Measurements from ENCODE around the gene PDLIM7.

Gene PDLIM7

GRCh38 chr5:177459819-177460628 lies 37.4 kb downstream of the PDLIM7 start:
- peaks cover 11% of the 10 kb centered on the region for H3K4me1 ChIP-seq (ENCODE audit: control insufficient read depth, insufficient read depth, low read length)
- H3K36me3 ChIP-seq (ENCODE audit: control insufficient read depth, insufficient read depth, low read length) = no peaks in the 10 kb centered on the region
- H3K4me3 ChIP-seq (ENCODE audit: low read length) = no peak overlapping the region
- no peaks in the 10 kb centered on the region for H3K9me3 ChIP-seq (ENCODE audit: control insufficient read depth, low read length)
- H3K27me3 ChIP-seq (ENCODE audit: control insufficient read depth, insufficient read depth, low read length) = no peaks in the 10 kb centered on the region
- H3K9ac ChIP-seq (ENCODE audit: low read length) = no peak overlapping the region

GRCh38 chr5:177459357-177459756 lies 38.0 kb downstream of the PDLIM7 start:
- Histone ChIP-seq H3K36me3 (ENCODE audit: control insufficient read depth, insufficient read depth, low read length) (no peaks in the 10 kb centered on the region), H3K4me1 (ENCODE audit: control insufficient read depth, insufficient read depth, low read length) (peaks cover 14% of the 10 kb centered on the region)

GRCh38 chr5:177458912-177459350 lies 38.5 kb downstream of the PDLIM7 start:
- Histone ChIP-seq H3K9ac (ENCODE audit: low read length) (no peak overlapping the region), H3K36me3 (ENCODE audit: control insufficient read depth, insufficient read depth, low read length) (no peaks in the 10 kb centered on the region), H3K4me1 (ENCODE audit: control insufficient read depth, insufficient read depth, low read length) (peaks cover 18% of the 10 kb centered on the region), H3K9me3 (ENCODE audit: control insufficient read depth, low read length) (no peaks in the 10 kb centered on the region), H3K4me3 (ENCODE audit: low read length) (no peak overlapping the region), H3K27me3 (ENCODE audit: control insufficient read depth, insufficient read depth, low read length) (no peaks in the 10 kb centered on the region)

More at GRCh38 chr5:177459357-177459756, 38.0 kb downstream of the PDLIM7 start:
- Histone ChIP-seq H3K9ac (ENCODE audit: low read length) (no peak overlapping the region), H3K4me3 (ENCODE audit: low read length) (no peak overlapping the region), H3K27me3 (ENCODE audit: control insufficient read depth, insufficient read depth, low read length) (no peaks in the 10 kb centered on the region), H3K9me3 (ENCODE audit: control insufficient read depth, low read length) (no peaks in the 10 kb centered on the region)

GRCh38 chr5:177457852-177458681 lies 39.3 kb downstream of the PDLIM7 start:
- Histone ChIP-seq H3K9me3 (ENCODE audit: control insufficient read depth, low read length) (no peaks in the 10 kb centered on the region), H3K9ac (ENCODE audit: low read length) (no peak overlapping the region), H3K4me1 (ENCODE audit: control insufficient read depth, insufficient read depth, low read length) (peaks cover 23% of the 10 kb centered on the region)

GRCh38 chr5:177456976-177457851 lies 40.2 kb downstream of the PDLIM7 start:
- peaks cover 7% of the 10 kb centered on the region for H3K27me3 ChIP-seq (ENCODE audit: control insufficient read depth, insufficient read depth, low read length)
- peaks cover 23% of the 10 kb centered on the region for H3K4me1 ChIP-seq (ENCODE audit: control insufficient read depth, insufficient read depth, low read length)
- H3K9me3 ChIP-seq (ENCODE audit: control insufficient read depth, low read length) = no peaks in the 10 kb centered on the region
- H3K9ac ChIP-seq (ENCODE audit: low read length) = no peak overlapping the region
- no peak overlapping the region for H3K4me3 ChIP-seq (ENCODE audit: low read length)
- H3K36me3 ChIP-seq (ENCODE audit: control insufficient read depth, insufficient read depth, low read length) = no peaks in the 10 kb centered on the region

More at GRCh38 chr5:177457852-177458681, 39.3 kb downstream of the PDLIM7 start:
- Histone ChIP-seq H3K27me3 (ENCODE audit: control insufficient read depth, insufficient read depth, low read length) (peaks cover 5% of the 10 kb centered on the region), H3K4me3 (ENCODE audit: low read length) (no peak overlapping the region), H3K36me3 (ENCODE audit: control insufficient read depth, insufficient read depth, low read length) (no peaks in the 10 kb centered on the region)

- Histone ChIP-seq H3K36me3 (ENCODE audit: control insufficient read depth, insufficient read depth, low read length) (no peaks in the 10 kb centered on the region), H3K4me3 (ENCODE audit: low read length) (no peak overlapping the region), H3K4me1 (ENCODE audit: control insufficient read depth, insufficient read depth, low read length) (peaks cover 23% of the 10 kb centered on the region), H3K27me3 (ENCODE audit: control insufficient read depth, insufficient read depth, low read length) (peaks cover 7% of the 10 kb centered on the region), H3K9ac (ENCODE audit: low read length) (no peak overlapping the region), H3K9me3 (ENCODE audit: control insufficient read depth, low read length) (no peaks in the 10 kb centered on the region)
These were observed 40.8 kb downstream of the PDLIM7 start for GRCh38 chr5:177456591-177456964.

GRCh38 chr5:177455661-177456590 lies 41.5 kb downstream of the PDLIM7 start:
- Histone ChIP-seq H3K27me3 (ENCODE audit: control insufficient read depth, insufficient read depth, low read length) (peaks cover 7% of the 10 kb centered on the region), H3K9ac (ENCODE audit: low read length) (peak overlapping the region; percentile 57), H3K4me1 (ENCODE audit: control insufficient read depth, insufficient read depth, low read length) (peaks cover 23% of the 10 kb centered on the region), H3K9me3 (ENCODE audit: control insufficient read depth, low read length) (no peaks in the 10 kb centered on the region), H3K36me3 (ENCODE audit: control insufficient read depth, insufficient read depth, low read length) (no peaks in the 10 kb centered on the region), H3K4me3 (ENCODE audit: low read length) (peak overlapping the region; percentile 41)

GRCh38 chr5:177455036-177455660 lies 42.3 kb downstream of the PDLIM7 start:
- H3K4me1 ChIP-seq (ENCODE audit: control insufficient read depth, insufficient read depth, low read length) = peaks cover 23% of the 10 kb centered on the region
- peak overlapping the region; percentile 57 for H3K9ac ChIP-seq (ENCODE audit: low read length)
- peak overlapping the region; percentile 41 for H3K4me3 ChIP-seq (ENCODE audit: low read length)
- H3K27me3 ChIP-seq (ENCODE audit: control insufficient read depth, insufficient read depth, low read length) = peaks cover 7% of the 10 kb centered on the region
- no peaks in the 10 kb centered on the region for H3K36me3 ChIP-seq (ENCODE audit: control insufficient read depth, insufficient read depth, low read length)
- H3K9me3 ChIP-seq (ENCODE audit: control insufficient read depth, low read length) = no peaks in the 10 kb centered on the region

GRCh38 chr5:177454397-177455035 lies 42.9 kb downstream of the PDLIM7 start:
- H3K9me3 ChIP-seq (ENCODE audit: control insufficient read depth, low read length) = no peaks in the 10 kb centered on the region
- peak overlapping the region; percentile 47 for H3K9ac ChIP-seq (ENCODE audit: low read length)
- H3K27me3 ChIP-seq (ENCODE audit: control insufficient read depth, insufficient read depth, low read length) = peaks cover 12% of the 10 kb centered on the region
- H3K4me1 ChIP-seq (ENCODE audit: control insufficient read depth, insufficient read depth, low read length) = peaks cover 23% of the 10 kb centered on the region
- no peaks in the 10 kb centered on the region for H3K36me3 ChIP-seq (ENCODE audit: control insufficient read depth, insufficient read depth, low read length)
- no peak overlapping the region for H3K4me3 ChIP-seq (ENCODE audit: low read length)

- peaks cover 14% of the 10 kb centered on the region for H3K27me3 ChIP-seq (ENCODE audit: control insufficient read depth, insufficient read depth, low read length)
- H3K9ac ChIP-seq (ENCODE audit: low read length) = peak overlapping the region; percentile 34
- H3K4me1 ChIP-seq (ENCODE audit: control insufficient read depth, insufficient read depth, low read length) = peaks cover 23% of the 10 kb centered on the region
- H3K36me3 ChIP-seq (ENCODE audit: control insufficient read depth, insufficient read depth, low read length) = no peaks in the 10 kb centered on the region
- no peak overlapping the region for H3K4me3 ChIP-seq (ENCODE audit: low read length)
- H3K9me3 ChIP-seq (ENCODE audit: control insufficient read depth, low read length) = no peaks in the 10 kb centered on the region
These were observed 43.5 kb downstream of the PDLIM7 start for GRCh38 chr5:177453852-177454396.
